ENCODE results near the gene RAD51B.
"Not testable (repeated sequence)": the region's sequence is repeated elsewhere in the genome, so short reads cannot be mapped to it uniquely, and the experiment has no call there.

Gene RAD51B

GRCh38 chr14:68692916-68693771, 873.6 kb downstream of the RAD51B start:
- no peak for DNase-seq (ENCODE audit: low read depth, low spot score)
- H3K4me3 ChIP-seq (ENCODE audit: low read length) = no peak overlapping the region

- no peak for DNase-seq (ENCODE audit: low read depth, low spot score)
- no peak overlapping the region for H3K4me3 ChIP-seq (ENCODE audit: low read length)
Observed at GRCh38 chr14:68693926-68694325, 874.3 kb downstream of the RAD51B start.

GRCh38 chr14:68694516-68695235, 875.1 kb downstream of the RAD51B start:
- H3K4me3 ChIP-seq (ENCODE audit: low read length) = no peak overlapping the region
- no peak for DNase-seq (ENCODE audit: low read depth, low spot score)

GRCh38 chr14:68695326-68695768, 875.8 kb downstream of the RAD51B start:
- DNase-seq (ENCODE audit: low read depth, low spot score) = no peak
- H3K4me3 ChIP-seq (ENCODE audit: low read length) = no peak overlapping the region

- no peak overlapping the region for H3K4me3 ChIP-seq (ENCODE audit: low read length)
- no peak for DNase-seq (ENCODE audit: low read depth, low spot score)
Observed at GRCh38 chr14:68695856-68696255, 876.3 kb downstream of the RAD51B start.

GRCh38 chr14:68696266-68696665, 876.7 kb downstream of the RAD51B start:
- no peak overlapping the region for H3K4me3 ChIP-seq (ENCODE audit: low read length)
- DNase-seq (ENCODE audit: low read depth, low spot score) = no peak

GRCh38 chr14:68696721-68697495, 877.3 kb downstream of the RAD51B start:
- no peak for DNase-seq (ENCODE audit: low read depth, low spot score)
- no peak overlapping the region for H3K4me3 ChIP-seq (ENCODE audit: low read length)

GRCh38 chr14:68698773-68699172, 879.2 kb downstream of the RAD51B start:
- not testable (repeated sequence) for DNase-seq (ENCODE audit: low read depth, low spot score); H3K4me3 ChIP-seq (ENCODE audit: low read length)

- DNase-seq (ENCODE audit: low read depth, low spot score) = no peak
- H3K4me3 ChIP-seq (ENCODE audit: low read length) = no peak overlapping the region
Observed at GRCh38 chr14:68701001-68701741, 881.6 kb downstream of the RAD51B start.

GRCh38 chr14:68702135-68702534, 882.6 kb downstream of the RAD51B start:
- no peak for DNase-seq (ENCODE audit: low read depth, low spot score)
- no peak overlapping the region for H3K4me3 ChIP-seq (ENCODE audit: low read length)

GRCh38 chr14:68702578-68702977, 883.0 kb downstream of the RAD51B start:
- no peak overlapping the region for H3K4me3 ChIP-seq (ENCODE audit: low read length)
- DNase-seq (ENCODE audit: low read depth, low spot score) = no peak

GRCh38 chr14:68703093-68703492, 883.5 kb downstream of the RAD51B start:
- no peak overlapping the region for H3K4me3 ChIP-seq (ENCODE audit: low read length)
- DNase-seq (ENCODE audit: low read depth, low spot score) = no peak

- DNase-seq (ENCODE audit: low read depth, low spot score) = no peak
- H3K4me3 ChIP-seq (ENCODE audit: low read length) = no peak overlapping the region
Observed at GRCh38 chr14:68704736-68705720, 885.4 kb downstream of the RAD51B start.

GRCh38 chr14:68705741-68706283, 886.2 kb downstream of the RAD51B start:
- no peak for DNase-seq (ENCODE audit: low read depth, low spot score)
- H3K4me3 ChIP-seq (ENCODE audit: low read length) = no peak overlapping the region

GRCh38 chr14:68707482-68707881, 887.9 kb downstream of the RAD51B start:
- DNase-seq (ENCODE audit: low read depth, low spot score) = no peak

GRCh38 chr14:68708343-68708742, 888.8 kb downstream of the RAD51B start:
- no peak for DNase-seq (ENCODE audit: low read depth, low spot score)
- no peak overlapping the region for H3K4me3 ChIP-seq (ENCODE audit: low read length)

More at GRCh38 chr14:68707482-68707881, 887.9 kb downstream of the RAD51B start:
- no peak overlapping the region for H3K4me3 ChIP-seq (ENCODE audit: low read length)

- DNase-seq (ENCODE audit: low read depth, low spot score) = no peak
- no peak overlapping the region for H3K4me3 ChIP-seq (ENCODE audit: low read length)
Observed at GRCh38 chr14:68709007-68709406, 889.4 kb downstream of the RAD51B start.

- DNase-seq (ENCODE audit: low read depth, low spot score) = no peak
- H3K4me3 ChIP-seq (ENCODE audit: low read length) = no peak overlapping the region
Observed at GRCh38 chr14:68710776-68711175, 891.2 kb downstream of the RAD51B start.

Measured in Jurkat, Clone E6-1 (cell line).